Sigmoid colon (tissue), 4 donors: ENCODE measurements around the gene KIF12.

Experiments
- POLR2AphosphoS5 ChIP-seq, 4 donors: sonication (generic); formaldehyde crosslinking; IDR thresholded peaks; one replicate each; pipeline ENCODE4 v1.6.1; 2017; ENCODE audit warnings: antibody characterized with exemption in 4 of 4
- TF ChIP-seq, protein P1 (sequence below), 4 experiments: fragments of 450-650 bp in 3 of 4; fragments of 200-600 bp in 1 of 4; IDR thresholded peaks; one replicate each; pipeline ENCODE4 v1.5.1; 2016 to 2019; ENCODE audit warnings: antibody characterized with exemption in 4 of 4, mild to moderate bottlenecking in 3 of 4, moderate library complexity in 2 of 4

DNA sequence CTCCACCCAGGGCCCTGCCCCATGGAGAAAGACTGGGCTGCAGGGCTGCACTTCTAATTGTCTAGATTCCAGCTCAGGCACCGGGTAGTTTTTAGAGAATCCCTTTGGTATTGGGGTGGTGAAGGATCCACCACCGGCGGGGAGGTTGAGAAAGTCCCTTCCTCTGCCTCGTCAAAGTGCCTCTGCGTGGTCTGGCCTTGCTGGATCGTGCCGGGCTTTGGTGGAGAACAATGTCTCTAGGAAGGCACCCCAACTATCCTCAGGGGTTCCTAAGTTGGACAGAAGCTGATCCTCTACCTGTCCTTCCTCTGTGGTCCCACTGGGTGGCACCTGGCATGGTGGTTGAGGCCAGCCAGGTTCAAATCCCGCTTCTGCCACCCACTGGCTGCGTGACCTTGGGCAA is 13.7 kb downstream of the KIF12 start:
- TF ChIP-seq, protein P1, sequence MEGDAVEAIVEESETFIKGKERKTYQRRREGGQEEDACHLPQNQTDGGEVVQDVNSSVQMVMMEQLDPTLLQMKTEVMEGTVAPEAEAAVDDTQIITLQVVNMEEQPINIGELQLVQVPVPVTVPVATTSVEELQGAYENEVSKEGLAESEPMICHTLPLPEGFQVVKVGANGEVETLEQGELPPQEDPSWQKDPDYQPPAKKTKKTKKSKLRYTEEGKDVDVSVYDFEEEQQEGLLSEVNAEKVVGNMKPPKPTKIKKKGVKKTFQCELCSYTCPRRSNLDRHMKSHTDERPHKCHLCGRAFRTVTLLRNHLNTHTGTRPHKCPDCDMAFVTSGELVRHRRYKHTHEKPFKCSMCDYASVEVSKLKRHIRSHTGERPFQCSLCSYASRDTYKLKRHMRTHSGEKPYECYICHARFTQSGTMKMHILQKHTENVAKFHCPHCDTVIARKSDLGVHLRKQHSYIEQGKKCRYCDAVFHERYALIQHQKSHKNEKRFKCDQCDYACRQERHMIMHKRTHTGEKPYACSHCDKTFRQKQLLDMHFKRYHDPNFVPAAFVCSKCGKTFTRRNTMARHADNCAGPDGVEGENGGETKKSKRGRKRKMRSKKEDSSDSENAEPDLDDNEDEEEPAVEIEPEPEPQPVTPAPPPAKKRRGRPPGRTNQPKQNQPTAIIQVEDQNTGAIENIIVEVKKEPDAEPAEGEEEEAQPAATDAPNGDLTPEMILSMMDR (IDR thresholded peaks at IDR 0.05) = no peak
- TF ChIP-seq POLR2AphosphoS5 (IDR thresholded peaks at IDR 0.05) = no peak
